NK-92 (cell line): Measurements from ENCODE around the gene LZIC.

Experiments used
- DNase-seq: peaks from one replicate; lab custom pipeline; 2025; ENCODE audit not compliant: unreplicated experiment; lab: John Stamatoyannopoulos, UW

LZIC gene

DNA sequence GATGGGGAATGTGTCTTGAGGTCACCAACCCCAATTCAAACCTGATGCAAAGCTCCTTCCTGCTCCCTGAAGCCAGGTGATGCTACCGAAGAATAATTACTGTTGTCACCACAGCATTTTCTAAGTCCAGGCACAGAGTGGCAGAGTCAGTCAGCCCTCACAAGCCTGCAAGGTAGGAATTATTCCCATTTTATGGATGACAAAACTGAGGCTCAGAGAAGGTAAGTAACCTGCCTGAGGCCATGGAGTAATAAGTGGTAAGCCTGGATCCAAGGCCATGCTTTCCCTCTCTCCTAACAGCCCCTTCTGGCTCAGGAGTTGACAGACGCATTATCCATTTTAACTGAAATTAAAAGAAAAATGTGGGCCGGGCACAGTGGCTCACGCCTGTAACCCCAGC is 56.1 kb downstream of the LZIC start:
- no peak for DNase-seq

DNA sequence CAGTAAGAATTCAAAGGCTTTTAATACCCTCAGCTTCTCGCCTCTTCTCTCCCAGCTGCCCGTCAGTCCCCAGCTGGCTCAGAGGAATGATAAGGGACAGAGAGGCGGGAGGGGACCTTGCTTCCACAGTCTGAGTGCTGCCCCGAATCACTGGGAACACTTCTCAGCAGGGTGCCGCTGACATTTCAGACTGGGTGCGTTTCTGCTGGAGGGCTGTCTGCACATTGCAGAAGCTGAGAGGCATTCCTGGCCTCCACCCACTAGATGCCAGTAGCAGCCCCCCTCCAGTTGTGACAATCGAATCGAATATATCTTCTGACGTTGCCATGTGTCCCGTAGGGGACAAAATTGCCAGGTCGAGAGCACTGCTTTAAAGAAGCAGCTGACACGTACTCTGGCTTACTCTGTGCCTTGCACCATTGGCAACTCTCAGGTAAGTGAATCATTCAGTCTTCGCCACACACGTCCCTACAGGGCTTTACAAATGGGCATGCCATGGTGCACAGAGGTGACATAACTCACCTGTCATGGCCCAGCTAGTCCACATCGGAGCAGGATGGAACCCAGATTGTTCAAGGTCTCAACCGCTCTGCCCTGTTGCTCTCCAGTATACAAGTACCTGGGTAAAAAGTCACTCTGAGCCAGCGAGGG is 57.0 kb downstream of the LZIC start:
- no peak for DNase-seq

DNA sequence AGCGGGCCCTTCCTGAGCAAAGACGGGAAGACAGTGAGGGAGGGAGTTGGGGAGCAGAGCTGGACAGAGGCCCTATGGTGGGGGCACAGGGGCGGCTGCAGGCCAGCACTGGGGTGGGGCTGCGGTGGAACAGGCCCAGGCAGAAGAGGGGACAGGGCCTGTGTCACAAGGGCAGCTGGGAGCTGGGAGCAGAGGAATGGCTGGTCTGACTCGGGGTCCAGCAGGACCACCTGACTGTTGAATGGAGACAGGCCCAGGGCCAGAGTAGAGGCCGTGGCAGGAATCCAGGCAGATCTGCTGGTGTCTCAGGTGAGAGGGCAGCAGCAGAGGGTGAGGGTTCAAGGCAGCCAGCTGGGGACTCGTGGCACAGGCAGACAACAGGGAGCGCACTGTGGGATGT is 58.4 kb downstream of the LZIC start:
- no peak for DNase-seq

GRCh38 chr1:9883585-9884449 is 59.4 kb downstream of the LZIC start:
- no peak for DNase-seq

DNA sequence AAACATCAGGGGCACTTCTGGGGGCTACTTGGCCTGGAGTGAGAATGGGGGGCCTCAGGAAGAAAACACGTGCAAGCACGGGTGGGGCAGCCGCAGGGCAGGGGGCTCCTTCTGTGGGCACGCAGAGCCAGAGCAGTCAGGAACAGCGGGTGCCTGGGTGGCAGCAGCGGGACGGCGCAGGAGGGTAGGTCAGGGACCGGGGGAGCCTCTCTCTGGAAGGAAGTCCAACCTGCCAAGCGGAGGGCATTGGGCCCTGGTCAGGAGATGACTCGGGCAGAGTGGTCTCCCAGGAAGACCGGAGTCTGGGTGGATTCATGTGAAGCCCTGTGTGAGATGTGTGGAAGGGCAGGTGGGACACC is 60.3 kb downstream of the LZIC start:
- DNase-seq, result no peak

- DNase-seq, result no peak
Measured at GRCh38 chr1:9882296-9882944, 60.8 kb downstream of the LZIC start.

DNA sequence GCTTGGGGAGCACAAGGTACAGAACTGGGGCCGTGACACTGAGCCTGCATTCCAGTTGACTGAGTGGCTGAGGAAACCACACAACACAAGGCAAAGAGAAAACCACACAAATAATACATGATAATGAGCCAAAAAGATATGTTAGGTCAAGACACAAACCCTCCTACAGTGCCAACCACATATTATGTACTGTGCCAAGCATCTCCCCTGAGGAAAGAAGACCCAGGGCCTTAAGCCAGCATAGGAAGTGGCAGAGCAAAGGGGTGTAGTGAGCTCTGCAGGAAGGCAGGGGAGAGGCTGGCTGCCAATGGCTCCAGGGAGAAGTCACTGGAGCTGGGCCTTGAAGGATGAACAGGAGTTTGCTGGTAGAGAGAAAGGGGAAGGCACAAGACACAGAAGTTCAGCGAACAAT is 61.3 kb downstream of the LZIC start:
- DNase-seq, result no peak
